HG03095 (cell line): ENCODE measurements around the gene TOP3B.

Experiments used
- ATAC-seq: cut with Tn5 transposase; IDR thresholded peaks from one replicate; pipeline ENCODE4 v1.9.1; 2021; ENCODE audit warnings: moderate library complexity; ENCODE audit not compliant: unreplicated experiment

The TOP3B gene

GRCh38 chr22:21980547-21980946 lies 2.0 kb downstream of the TOP3B start:
- no peak for ATAC-seq

DNA sequence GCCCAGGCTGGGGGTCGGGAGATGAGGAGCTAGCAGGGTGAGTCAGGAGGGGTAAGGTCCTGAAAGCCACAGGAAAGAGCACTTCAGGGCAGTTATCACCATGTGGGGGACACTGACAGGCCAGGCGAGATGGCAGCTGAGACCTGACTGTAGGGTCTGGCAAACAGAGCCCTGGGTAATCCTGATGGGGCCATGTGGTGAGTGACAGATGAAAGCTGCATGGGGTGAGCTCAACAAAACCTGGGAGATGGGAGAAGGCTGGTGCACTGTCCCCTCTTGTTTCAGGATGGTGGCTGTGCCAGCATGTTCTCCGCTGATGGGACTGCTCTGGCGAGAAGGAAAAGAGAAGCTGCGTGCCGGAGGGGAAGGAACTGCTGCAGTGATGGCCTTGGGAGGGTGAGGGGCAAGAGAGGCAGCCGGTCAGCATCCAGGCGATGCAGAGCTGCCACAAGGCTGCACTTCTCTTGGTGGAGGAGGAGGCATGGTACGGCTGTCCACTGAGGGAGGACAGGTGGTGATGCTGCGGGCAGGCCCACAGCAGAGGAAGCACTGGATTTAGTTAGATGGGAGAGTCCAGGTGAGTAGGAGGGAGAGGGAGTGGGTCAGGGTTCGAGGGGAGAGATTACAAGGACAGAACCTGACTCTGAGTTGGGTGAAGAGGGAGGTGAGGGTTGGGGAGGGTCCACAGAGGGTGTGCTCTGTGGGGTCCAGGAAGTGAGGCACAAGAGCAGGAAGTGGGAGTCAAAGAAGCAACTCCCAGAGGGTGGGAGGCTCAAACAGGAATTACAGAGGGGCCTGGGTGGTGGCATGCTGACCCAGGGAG lies 3.8 kb downstream of the TOP3B start:
- no peak for ATAC-seq

- no peak for ATAC-seq
Measured at GRCh38 chr22:21977814-21978213, 4.8 kb downstream of the TOP3B start.

- no peak for ATAC-seq
Measured at GRCh38 chr22:21975854-21976345, 6.7 kb downstream of the TOP3B start.

DNA sequence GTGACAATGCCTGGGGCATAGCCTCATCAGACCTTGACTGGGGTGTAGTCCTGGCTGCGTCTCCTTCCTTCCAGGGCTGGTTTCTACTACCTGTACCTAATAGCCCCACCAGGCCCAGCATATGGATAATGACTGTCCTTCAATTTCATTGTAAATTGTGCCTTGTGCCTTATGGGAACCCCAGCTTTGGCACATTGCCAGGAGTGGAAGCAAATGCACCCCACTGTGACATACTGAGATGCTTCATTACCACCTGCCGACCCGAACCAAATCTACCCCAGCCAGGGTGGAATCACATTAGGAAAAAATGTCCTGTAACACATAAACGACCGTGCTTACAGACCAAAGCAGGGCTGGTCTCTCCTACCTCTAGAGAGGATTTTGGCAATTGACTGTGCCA lies 7.3 kb downstream of the TOP3B start:
- no peak for ATAC-seq

DNA sequence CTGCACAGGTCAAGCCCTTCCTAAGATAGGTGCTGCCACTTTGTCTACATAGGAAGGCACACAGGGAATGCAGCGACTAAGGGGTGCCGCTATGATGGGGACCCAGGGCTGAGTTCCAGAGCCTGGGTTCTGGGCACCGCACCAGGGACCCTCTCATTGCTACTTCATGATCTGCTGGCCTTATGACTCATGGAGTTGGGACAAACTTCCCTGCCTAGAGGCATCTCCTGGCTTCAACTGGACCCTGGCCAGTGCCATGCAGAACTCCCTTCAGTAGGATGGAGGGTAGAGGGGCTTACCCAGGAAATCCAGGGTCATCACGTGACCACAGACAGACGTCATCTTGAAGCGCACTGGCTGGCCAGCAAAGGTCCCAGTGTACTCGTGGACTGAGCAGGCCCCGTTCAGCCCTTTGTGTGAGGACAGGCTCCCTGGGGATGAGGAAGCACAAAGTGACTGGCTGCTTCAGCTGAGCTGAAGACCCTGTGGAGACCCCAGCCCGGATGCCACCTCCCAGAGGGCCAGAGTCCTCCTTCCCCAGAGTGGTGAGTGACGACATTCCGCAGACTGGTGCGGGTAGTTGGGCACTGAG lies 8.4 kb downstream of the TOP3B start:
- ATAC-seq = no peak

GRCh38 chr22:21972806-21973205 lies 9.8 kb downstream of the TOP3B start:
- no peak for ATAC-seq

- no peak for ATAC-seq
Measured at GRCh38 chr22:21972293-21972779, 10.3 kb downstream of the TOP3B start.

DNA sequence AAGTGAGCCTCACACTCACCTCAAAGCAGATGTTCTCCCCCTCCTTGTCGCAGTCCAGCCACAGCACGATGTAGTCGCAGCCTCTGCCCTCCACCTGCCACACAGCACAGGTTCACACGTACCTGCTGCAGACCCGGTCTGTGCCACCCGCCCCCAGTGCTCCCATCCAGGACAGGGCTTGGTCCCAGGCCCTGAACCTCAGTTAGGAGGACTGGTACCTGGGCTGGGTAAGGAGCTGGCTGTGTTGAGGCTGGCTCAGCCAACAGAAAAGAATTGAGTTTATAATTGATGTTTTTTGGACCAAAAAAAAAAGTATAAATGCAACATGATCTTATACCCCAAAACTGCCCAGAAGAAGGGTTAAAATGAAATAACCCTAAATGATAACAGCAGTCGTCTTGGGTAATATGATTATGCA lies 10.7 kb downstream of the TOP3B start:
- ATAC-seq = no peak

DNA sequence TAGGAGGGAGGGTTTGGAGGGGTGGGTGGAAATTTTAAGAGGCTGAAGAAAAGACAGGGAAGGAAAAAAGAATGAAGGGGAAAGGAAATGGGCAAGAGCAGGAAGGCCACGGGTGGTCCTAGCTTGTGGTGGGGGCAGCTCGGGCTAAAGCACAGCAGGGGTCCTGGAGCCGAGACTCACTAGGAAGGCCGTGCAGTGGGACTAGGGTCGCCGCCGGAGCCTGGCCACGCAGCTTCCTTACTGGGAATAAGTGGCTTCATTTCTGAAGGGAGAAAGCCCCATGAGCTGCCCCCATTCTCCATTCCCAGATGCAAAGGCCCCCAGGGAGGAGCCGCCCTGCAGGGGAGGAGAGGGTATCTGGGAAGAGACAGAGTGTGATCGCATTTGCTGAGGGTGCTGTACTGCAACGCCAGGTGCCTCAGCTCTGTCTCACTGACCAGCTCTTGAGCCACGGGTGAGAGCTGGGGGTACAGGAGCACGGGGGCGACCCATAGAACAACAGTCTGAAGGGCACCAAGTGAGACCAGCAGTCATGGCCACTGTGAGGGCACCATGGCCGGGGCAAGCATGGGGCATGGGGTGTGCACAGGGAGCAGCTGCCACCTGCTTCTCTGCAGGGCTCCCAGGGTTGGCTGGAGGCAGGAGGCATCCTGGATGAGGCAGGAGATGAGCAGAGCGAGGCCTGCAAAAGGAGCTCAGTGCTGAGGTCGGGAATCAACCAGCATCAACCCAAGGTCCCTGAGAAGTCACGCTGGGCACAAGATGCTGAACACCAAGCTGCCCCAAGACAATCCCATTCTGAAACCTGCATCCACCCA lies 11.6 kb downstream of the TOP3B start:
- ATAC-seq = no peak

DNA sequence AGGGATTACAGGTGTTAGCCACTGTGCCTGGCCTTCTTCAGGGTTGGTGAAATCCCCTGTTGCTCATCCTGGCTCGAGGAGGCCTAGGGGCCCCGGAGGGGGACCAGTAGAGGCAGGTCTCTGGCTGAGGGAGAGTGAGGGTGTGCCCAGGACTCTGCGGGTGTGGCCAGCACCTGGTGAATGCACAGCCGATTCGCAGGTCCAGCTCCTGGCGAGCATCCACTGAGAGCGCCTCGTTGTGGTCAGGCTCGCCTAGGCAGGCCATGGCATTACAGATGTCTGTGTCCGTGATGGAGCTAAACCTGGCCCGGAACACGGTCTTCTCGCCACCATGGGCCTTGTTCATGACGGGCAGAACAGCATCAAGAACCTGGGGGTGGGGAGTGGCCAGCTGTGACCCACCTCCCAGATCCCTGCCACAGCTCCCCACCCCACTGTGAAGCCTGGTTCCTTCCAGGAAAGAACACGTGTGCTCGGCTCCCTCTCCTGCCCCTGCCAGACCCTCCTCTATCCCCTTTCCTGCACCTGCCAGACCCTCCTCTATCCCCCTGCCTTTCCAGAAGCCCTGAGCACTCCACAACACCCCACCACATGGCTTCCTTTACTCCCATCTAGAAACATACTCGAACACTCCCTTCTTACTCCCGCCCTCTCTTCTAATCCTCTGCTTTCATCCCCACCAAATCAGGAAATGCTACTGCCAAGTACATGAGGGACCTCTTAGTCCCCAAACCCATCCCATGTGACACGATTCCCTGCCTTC lies 12.4 kb downstream of the TOP3B start:
- ATAC-seq = no peak

GRCh38 chr22:21968452-21969129 lies 14.0 kb downstream of the TOP3B start:
- no peak for ATAC-seq

GRCh38 chr22:21967693-21968271 lies 14.8 kb downstream of the TOP3B start:
- no peak for ATAC-seq

DNA sequence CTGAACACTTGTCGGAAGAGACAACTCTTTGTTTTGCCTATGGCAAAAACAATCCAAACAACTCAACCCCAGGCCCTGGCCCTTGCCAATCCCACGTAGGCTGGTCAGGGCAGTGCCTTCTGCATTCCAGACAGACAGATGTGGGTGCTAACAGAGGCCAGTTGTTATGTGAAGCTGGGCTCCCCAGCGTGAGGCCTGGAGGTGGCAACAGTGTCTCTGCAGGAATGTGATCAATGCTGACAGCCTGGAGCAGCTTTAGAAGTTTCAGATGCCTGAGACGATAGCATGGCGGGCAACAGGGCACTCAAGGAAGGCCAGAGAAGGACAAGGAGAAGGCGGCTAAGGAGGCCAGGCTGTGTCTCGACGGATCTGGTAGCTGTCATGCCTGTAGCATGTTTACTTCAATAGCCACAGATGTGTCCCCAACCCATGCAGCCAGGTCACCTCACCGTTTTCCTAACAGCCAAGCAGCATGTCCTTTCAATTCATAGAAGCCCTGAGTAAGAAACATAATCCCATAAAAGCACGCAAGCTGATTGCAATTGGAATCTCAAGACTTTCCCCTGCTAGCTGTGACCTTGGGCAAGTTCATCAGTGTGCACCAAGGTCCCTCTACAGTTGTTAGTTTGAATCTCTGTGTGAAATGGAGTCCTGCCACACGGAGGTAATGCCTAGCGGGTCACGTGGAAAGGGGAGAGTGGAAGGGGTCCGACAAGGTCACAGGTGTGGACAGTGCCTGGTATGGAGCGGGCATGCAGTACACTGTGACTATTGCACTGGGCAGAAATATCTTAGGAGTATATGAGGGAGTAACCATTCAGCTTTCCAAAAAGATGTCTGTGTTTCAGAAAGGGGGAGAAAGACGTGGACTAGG lies 15.7 kb downstream of the TOP3B start:
- no peak for ATAC-seq

GRCh38 chr22:21965762-21966288 lies 16.8 kb downstream of the TOP3B start:
- ATAC-seq = no peak

DNA sequence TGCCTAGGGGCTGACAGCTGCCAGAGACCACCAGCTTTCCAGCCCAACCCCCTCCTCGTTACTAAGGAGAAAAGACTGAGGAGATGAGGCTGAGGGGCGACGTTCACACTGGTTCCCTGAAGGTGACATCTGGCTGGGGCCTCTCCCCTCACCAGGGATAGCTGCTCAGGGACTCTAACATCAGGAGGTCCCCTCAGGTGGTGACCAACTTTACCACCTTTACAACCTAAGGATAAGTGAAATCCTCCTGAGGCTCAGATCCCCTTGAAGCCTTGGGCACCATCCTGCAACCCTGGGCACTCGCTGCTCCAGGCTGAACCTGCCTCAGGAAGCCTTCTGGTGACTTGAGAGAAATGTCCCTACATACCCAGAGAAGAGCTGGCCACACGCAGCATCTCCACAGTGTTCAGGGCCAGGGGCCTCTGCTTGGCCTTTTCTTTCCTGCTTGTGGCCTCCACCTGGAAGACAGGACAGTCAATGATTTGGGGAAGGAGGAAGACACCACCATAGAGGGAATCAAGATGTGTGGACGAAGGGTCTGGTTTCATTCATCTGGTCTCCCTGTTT lies 17.6 kb downstream of the TOP3B start:
- ATAC-seq = no peak

GRCh38 chr22:21964234-21964633 lies 18.4 kb downstream of the TOP3B start:
- ATAC-seq = no peak

DNA sequence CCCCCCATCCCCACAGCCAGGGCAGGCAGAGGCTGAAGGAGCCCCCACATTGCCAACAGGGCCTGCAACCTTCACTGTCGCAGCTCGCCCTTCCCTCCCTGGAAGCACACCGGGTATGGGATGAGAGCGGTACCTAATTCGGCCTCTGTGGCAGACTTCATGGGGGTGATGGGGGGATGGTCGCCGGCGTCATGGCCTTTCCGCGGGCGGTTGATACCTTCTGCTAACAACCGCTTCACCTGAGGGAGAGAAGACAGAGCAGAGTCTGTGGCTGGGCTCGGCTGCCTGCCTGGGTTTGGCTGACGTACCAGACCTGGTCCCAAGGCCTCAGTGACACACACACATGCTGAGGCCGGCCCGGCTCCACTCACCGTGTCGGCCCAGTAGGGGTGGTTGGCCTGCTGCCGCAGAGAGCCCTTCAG lies 18.8 kb downstream of the TOP3B start:
- ATAC-seq = no peak
